ENCODE results near the gene CDK2.

The CDK2 gene

GRCh38 chr12:55982319-55982936 is 15.8 kb downstream of the CDK2 start:
- H3K27ac ChIP-seq (ENCODE audit: low read length), result 0 out of 2 replicates have a peak overlapping the region, but pooled peaks have one; percentile 43
- TF ChIP-seq EZH2 (IDR thresholded peaks at IDR 0.05; ENCODE audit: borderline replicate concordance, low read depth, low read length, severe bottlenecking), result no peak
- no peak for TF ChIP-seq CTCF (IDR thresholded peaks at IDR 0.05; ENCODE audit: borderline replicate concordance, extremely low read depth, low read length, poor library complexity, severe bottlenecking)

GRCh38 chr12:55983232-55983842 is 16.7 kb downstream of the CDK2 start:
- peaks cover 16% of the 10 kb centered on the region for H3K79me2 ChIP-seq (ENCODE audit: insufficient read depth, low read length)
- peaks cover 49% of the 10 kb centered on the region for H3K36me3 ChIP-seq (ENCODE audit: insufficient read depth, low read length)
- no peak for ATAC-seq (ENCODE audit: insufficient read depth, low read depth)
- no peak overlapping the region for H3K9ac ChIP-seq (ENCODE audit: low read depth, low read length)
- no peaks in the 10 kb centered on the region for H3K9me3 ChIP-seq (ENCODE audit: insufficient read depth, low read length, severe bottlenecking)
- no peak overlapping the region; the same call in 1 of the 2 replicates for H3K27ac ChIP-seq (ENCODE audit: low read length)
- H4K20me1 ChIP-seq (ENCODE audit: insufficient read depth, low read length), result no peaks in the 10 kb centered on the region
- H3K4me1 ChIP-seq (ENCODE audit: insufficient read depth, low read length), result 0 out of 2 replicates have a peak, but pooled peaks cover 2% of the 10 kb centered on the region
- no peak overlapping the region for H2AFZ ChIP-seq (ENCODE audit: low read depth, low read length)
- no peak overlapping the region for H3K4me3 ChIP-seq (ENCODE audit: low read depth in 1 of 2, low read length in 2 of 2)
- H3K4me2 ChIP-seq (ENCODE audit: insufficient read depth, low read length), result no peak overlapping the region
- H3K27me3 ChIP-seq (ENCODE audit: insufficient read depth, low read length, poor library complexity), result no peaks in the 10 kb centered on the region
- no peak for DNase-seq
- TF ChIP-seq EZH2 (IDR thresholded peaks at IDR 0.05; ENCODE audit: borderline replicate concordance, low read depth, low read length, severe bottlenecking), result no peak
- no peak for TF ChIP-seq CTCF (IDR thresholded peaks at IDR 0.05; ENCODE audit: borderline replicate concordance, extremely low read depth, low read length, poor library complexity, severe bottlenecking)

More at GRCh38 chr12:55982319-55982936, 15.8 kb downstream of the CDK2 start:
- Histone ChIP-seq H4K20me1 (ENCODE audit: insufficient read depth, low read length) (no peaks in the 10 kb centered on the region), H3K4me1 (ENCODE audit: insufficient read depth, low read length) (0 out of 2 replicates have a peak, but pooled peaks cover 2% of the 10 kb centered on the region), H3K36me3 (ENCODE audit: insufficient read depth, low read length) (peaks cover 47% of the 10 kb centered on the region), H3K9ac (ENCODE audit: low read depth, low read length) (no peak overlapping the region), H3K4me3 (ENCODE audit: low read depth in 1 of 2, low read length in 2 of 2) (no peak overlapping the region), H3K4me2 (ENCODE audit: insufficient read depth, low read length) (no peak overlapping the region), H3K27me3 (ENCODE audit: insufficient read depth, low read length, poor library complexity) (no peaks in the 10 kb centered on the region), H2AFZ (ENCODE audit: low read depth, low read length) (no peak overlapping the region), H3K9me3 (ENCODE audit: insufficient read depth, low read length, severe bottlenecking) (no peaks in the 10 kb centered on the region), H3K79me2 (ENCODE audit: insufficient read depth, low read length) (peaks cover 23% of the 10 kb centered on the region)
- DNase-seq, result no peak
- ATAC-seq (ENCODE audit: insufficient read depth, low read depth), result no peak

GRCh38 chr12:55984861-55985260 is 18.2 kb downstream of the CDK2 start:
- H2AFZ ChIP-seq (ENCODE audit: low read depth, low read length), result no peak overlapping the region
- no peak overlapping the region for H3K4me3 ChIP-seq (ENCODE audit: low read depth in 1 of 2, low read length in 2 of 2)
- ATAC-seq (ENCODE audit: insufficient read depth, low read depth) (no peak), DNase-seq (no peak)
- no peak overlapping the region for H3K9ac ChIP-seq (ENCODE audit: low read depth, low read length)
- no peaks in the 10 kb centered on the region for H3K4me1 ChIP-seq (ENCODE audit: insufficient read depth, low read length)
- no peaks in the 10 kb centered on the region for H3K27me3 ChIP-seq (ENCODE audit: insufficient read depth, low read length, poor library complexity)
- no peaks in the 10 kb centered on the region for H3K9me3 ChIP-seq (ENCODE audit: insufficient read depth, low read length, severe bottlenecking)
- peaks cover 52% of the 10 kb centered on the region for H3K36me3 ChIP-seq (ENCODE audit: insufficient read depth, low read length)
- no peak overlapping the region for H3K4me2 ChIP-seq (ENCODE audit: insufficient read depth, low read length)
- H4K20me1 ChIP-seq (ENCODE audit: insufficient read depth, low read length), result no peaks in the 10 kb centered on the region
- TF ChIP-seq EZH2 (IDR thresholded peaks at IDR 0.05; ENCODE audit: borderline replicate concordance, low read depth, low read length, severe bottlenecking) (no peak), CTCF (IDR thresholded peaks at IDR 0.05; ENCODE audit: borderline replicate concordance, extremely low read depth, low read length, poor library complexity, severe bottlenecking) (no peak)
- peaks cover 8% of the 10 kb centered on the region; the same call in 1 of the 2 replicates for H3K79me2 ChIP-seq (ENCODE audit: insufficient read depth, low read length)
- H3K27ac ChIP-seq (ENCODE audit: low read length), result no peak overlapping the region

Measured in DND-41 (cell line).